GM12878 (cell line): ENCODE measurements around the gene TMEM59. TPM values are rescaled to one million over a fixed set of nuclear protein-coding genes. Genes with fewer than 3 reads are reported as not detected.

ENCODE experiments used
- CREM ChIP-seq: IDR thresholded peaks from 2 replicates; pipeline ENCODE4 v1.6.1; 2014; ENCODE audit warnings: antibody characterized with exemption, low read depth
- CUX1 ChIP-seq: IDR thresholded peaks from 2 replicates; pipeline ENCODE4 v1.6.1; 2012; ENCODE audit warnings: improper control_type of control experiment, low read depth, low read length; ENCODE audit not compliant: insufficient replicate concordance
- DPF2 ChIP-seq: fragments of 450-650 bp; IDR thresholded peaks from 2 replicates; pipeline ENCODE4 v1.6.1; 2017; ENCODE audit warnings: mild to moderate bottlenecking
- LARP7 ChIP-seq: fragments of 450-650 bp; IDR thresholded peaks from 2 replicates; pipeline ENCODE4 v1.6.1; 2017; ENCODE audit warnings: mild to moderate bottlenecking
- MAX ChIP-seq: IDR thresholded peaks from 2 replicates; pipeline ENCODE4 v1.6.1; 2012; ENCODE audit warnings: low read depth, low read length, improper control_type of control experiment
- polyA plus RNA-seq, 11 experiments: library from polyadenylated mRNA; depleted of rRNA in 4 of 11; unstranded in 6 of 11; stranded (reverse) in 5 of 11; fragments of >200 nt; fragmentation: Nextera tagmentation in 4 of 11; fragmentation: Illumina TruSeq in 1 of 11; extraction: Ambion mirVana in 4 of 11; extraction: Trizol in 1 of 11; gene quantifications; 1 replicate in 1 of 11; 2 replicates in 10 of 11; pipeline versions ENCODE4 v1.2.1 to v1.2.3, GENCODE V29; 2011 to 2016; ENCODE audit warnings: inconsistent platforms in 2 of 11, missing spikeins in 2 of 11, low read depth in 1 of 11
- total RNA-seq, 4 experiments: library from RNA; depleted of rRNA in 3 of 4; stranded (reverse); fragments of >200 nt in 3 of 4; fragmentation: Illumina TruSeq in 1 of 4; extraction: Trizol in 1 of 4; gene quantifications; 2 replicates each; pipeline versions ENCODE4 v1.2.1 to v1.2.3, GENCODE V29; 2013 to 2021
- TF ChIP-seq, protein P1 (sequence below): fragments of 450-650 bp; conservative IDR thresholded peaks from 2 replicates; pipeline ENCODE4 v1.6.1; 2017; ENCODE audit warnings: mild to moderate bottlenecking, moderate library complexity

TMEM59 gene
- total and polyA plus RNA-seq, 10 of the 15 experiments (the other 5 are each of a cell fraction or from before 2014, with no cell fraction given), result 69.9 to 273 (median 111) TPM

DNA sequence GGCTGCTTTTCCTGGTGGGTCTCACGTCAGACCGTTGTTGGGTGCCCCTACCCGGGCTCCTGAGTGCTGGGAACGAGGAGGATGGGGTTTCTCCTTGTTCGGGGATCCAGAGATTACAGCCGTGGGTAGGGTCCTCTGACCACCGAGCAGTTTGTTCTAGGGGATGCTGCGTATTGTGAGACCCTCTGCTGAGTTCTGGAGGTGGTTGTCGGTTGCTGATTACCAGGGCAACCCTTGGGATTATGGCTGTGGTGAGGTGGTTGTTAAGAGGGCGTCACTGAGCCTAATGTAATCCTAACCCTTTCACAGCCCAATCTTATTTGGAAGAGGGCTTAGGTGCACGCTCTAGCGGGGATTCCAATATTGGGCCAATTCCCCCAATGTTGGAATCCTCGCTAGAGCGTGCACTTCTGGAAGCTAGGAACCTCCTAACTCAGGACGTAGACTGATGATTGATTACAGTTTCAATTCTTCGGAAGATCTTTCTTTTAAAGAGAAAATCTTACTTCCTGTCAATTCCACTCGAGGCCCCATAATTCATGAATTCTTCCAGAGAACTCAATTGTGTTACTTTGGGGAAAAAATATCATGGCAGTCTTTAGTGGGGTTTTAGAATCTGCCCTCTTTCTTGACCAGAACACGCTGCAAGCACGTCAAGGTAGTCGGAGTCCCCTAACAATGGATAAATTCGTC lies 887 bp upstream of the TMEM59 start (continued):
- TF ChIP-seq CUX1 (peak; percentile 14), MAX (no peak), DPF2 (peak; percentile 50; the same call in 1 of the 2 replicates), CREM (0 out of 2 replicates have a peak, but pooled peaks have one; percentile 9), LARP7 (peak; percentile 72; the same call in 1 of the 2 replicates)
- TF ChIP-seq, protein P1, sequence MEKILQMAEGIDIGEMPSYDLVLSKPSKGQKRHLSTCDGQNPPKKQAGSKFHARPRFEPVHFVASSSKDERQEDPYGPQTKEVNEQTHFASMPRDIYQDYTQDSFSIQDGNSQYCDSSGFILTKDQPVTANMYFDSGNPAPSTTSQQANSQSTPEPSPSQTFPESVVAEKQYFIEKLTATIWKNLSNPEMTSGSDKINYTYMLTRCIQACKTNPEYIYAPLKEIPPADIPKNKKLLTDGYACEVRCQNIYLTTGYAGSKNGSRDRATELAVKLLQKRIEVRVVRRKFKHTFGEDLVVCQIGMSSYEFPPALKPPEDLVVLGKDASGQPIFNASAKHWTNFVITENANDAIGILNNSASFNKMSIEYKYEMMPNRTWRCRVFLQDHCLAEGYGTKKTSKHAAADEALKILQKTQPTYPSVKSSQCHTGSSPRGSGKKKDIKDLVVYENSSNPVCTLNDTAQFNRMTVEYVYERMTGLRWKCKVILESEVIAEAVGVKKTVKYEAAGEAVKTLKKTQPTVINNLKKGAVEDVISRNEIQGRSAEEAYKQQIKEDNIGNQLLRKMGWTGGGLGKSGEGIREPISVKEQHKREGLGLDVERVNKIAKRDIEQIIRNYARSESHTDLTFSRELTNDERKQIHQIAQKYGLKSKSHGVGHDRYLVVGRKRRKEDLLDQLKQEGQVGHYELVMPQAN, result peak; percentile 79
- TF ChIP-seq, all 136 proteins: peak for 10
